ENCODE results near the gene GRIN1.

GRIN1 gene

GRCh38 chr9:137180491-137180890 lies 41.5 kb downstream of the GRIN1 start:
- DNase-seq: no peak

GRCh38 chr9:137181680-137182079 lies 42.7 kb downstream of the GRIN1 start:
- DNase-seq: no peak

GRCh38 chr9:137182836-137183235 lies 43.9 kb downstream of the GRIN1 start:
- DNase-seq: no peak

GRCh38 chr9:137183980-137184595 lies 45.1 kb downstream of the GRIN1 start:
- DNase-seq: no peak

- no peak for DNase-seq
These were observed 46.1 kb downstream of the GRIN1 start for GRCh38 chr9:137184881-137185660.

GRCh38 chr9:137185921-137186320 lies 47.0 kb downstream of the GRIN1 start:
- DNase-seq: no peak

GRCh38 chr9:137186385-137186784 lies 47.4 kb downstream of the GRIN1 start:
- no peak for DNase-seq

GRCh38 chr9:137187386-137187785 lies 48.4 kb downstream of the GRIN1 start:
- DNase-seq: no peak

- DNase-seq: no peak
These were observed 49.1 kb downstream of the GRIN1 start for GRCh38 chr9:137188086-137188489.

- DNase-seq: peak; percentile 46
These were observed 49.7 kb downstream of the GRIN1 start, which contains the start of the genes ANAPC2 and SSNA1 for GRCh38 chr9:137188490-137189296. Gene ANAPC2 (minus strand): TSS chr9:137188560. CDS start chr9:137188532, 28 bp downstream. Gene SSNA1 (plus strand): TSS chr9:137188676. CDS start chr9:137188727, 51 bp downstream.

- DNase-seq: no peak
These were observed 50.6 kb downstream of the GRIN1 start for GRCh38 chr9:137189297-137190295.

- DNase-seq: no peak
These were observed 51.4 kb downstream of the GRIN1 start for GRCh38 chr9:137190315-137190856.

- DNase-seq: no peak
These were observed 52.3 kb downstream of the GRIN1 start for GRCh38 chr9:137191245-137191644.

GRCh38 chr9:137191691-137192447 lies 52.9 kb downstream of the GRIN1 start:
- no peak for DNase-seq

GRCh38 chr9:137192448-137192780 lies 53.5 kb downstream of the GRIN1 start:
- no peak for DNase-seq

GRCh38 chr9:137192859-137193258 lies 53.9 kb downstream of the GRIN1 start:
- DNase-seq: no peak

- DNase-seq: no peak
These were observed 54.8 kb downstream of the GRIN1 start for GRCh38 chr9:137193771-137194170.

GRCh38 chr9:137194388-137194787 lies 55.4 kb downstream of the GRIN1 start:
- DNase-seq: no peak

- peak; percentile 27 for DNase-seq
These were observed 56.0 kb downstream of the GRIN1 start for GRCh38 chr9:137194909-137195308.

- DNase-seq: peak; percentile 93
These were observed 56.7 kb downstream of the GRIN1 start for GRCh38 chr9:137195525-137196220.

Measured in NCI-H2029 treated with DMSO at 0.1 percent for 48 hours (cell line).